HepG2 (cell line): Measurements from ENCODE around the gene ATP5MK. TPM values are rescaled to one million over a fixed set of nuclear protein-coding genes. Genes with fewer than 3 reads are reported as not detected.
A peak's percentile ranks its signal among the peaks of the same experiment; 100 is the strongest.

ENCODE experiments used
- RBM22 ChIP-seq: fragments of 200-400 bp; formaldehyde crosslinking; optimal IDR thresholded peaks from 2 replicates; pipeline ENCODE3; 2017; ENCODE audit warnings: mild to moderate bottlenecking, low read length, moderate library complexity
- RXRA ChIP-seq: sonication (generic); formaldehyde crosslinking; IDR thresholded peaks from 2 replicates; pipeline ENCODE4 v1.5.1; 2020; ENCODE audit warnings: missing genetic modification reagents
- ZMYM3 ChIP-seq: sonication (generic); formaldehyde crosslinking; IDR thresholded peaks from 2 replicates; pipeline ENCODE4 v1.5.1; 2020; ENCODE audit warnings: mild to moderate bottlenecking, missing genetic modification reagents
- ZNF30 ChIP-seq: sonication (generic); formaldehyde crosslinking; IDR thresholded peaks from 2 replicates; pipeline ENCODE4 v1.5.0; 2020; ENCODE audit warnings: mild to moderate bottlenecking, missing genetic modification reagents
- ZNF720 ChIP-seq: sonication (generic); formaldehyde crosslinking; IDR thresholded peaks from 2 replicates; pipeline ENCODE4 v1.4.0; 2020; ENCODE audit warnings: missing genetic modification reagents
- polyA plus RNA-seq, 8 experiments: library from polyadenylated mRNA; depleted of rRNA in 3 of 8; stranded (reverse) in 7 of 8; unstranded in 1 of 8; fragments of >200 nt; fragmentation: Illumina TruSeq in 4 of 8; extraction: Trizol in 4 of 8; gene quantifications; 2 replicates each; pipeline versions ENCODE4 v1.2.1 to v1.2.3, GENCODE V29; 2011 to 2016; ENCODE audit warnings: low read depth in 4 of 8, missing spikeins in 1 of 8, mixed read lengths in 1 of 8; ENCODE audit not compliant: insufficient read depth in 1 of 8
- total RNA-seq, 5 experiments: library from RNA; depleted of rRNA; stranded (reverse); fragments of >200 nt; fragmentation: Illumina TruSeq; extraction: Trizol; gene quantifications; 2 replicates each; pipeline ENCODE4 v1.2.3, GENCODE V29; 2016; ENCODE audit warnings: low read depth in 1 of 5
- TF ChIP-seq, protein P1 (sequence below): sonication (generic); formaldehyde crosslinking; IDR thresholded peaks from one replicate; pipeline ENCODE4 v1.5.1; 2020; ENCODE audit warnings: mild to moderate bottlenecking, missing genetic modification reagents; ENCODE audit errors: not compliant biosample characterization
- TF ChIP-seq, protein P2 (sequence below), 2 experiments: IDR thresholded peaks; 2 replicates each; pipeline ENCODE4 v1.6.1; 2011 to 2012; ENCODE audit warnings: low read length in 2 of 2, borderline replicate concordance in 1 of 2, low read depth in 1 of 2, mild to moderate bottlenecking in 1 of 2, moderate library complexity in 1 of 2
- TF ChIP-seq, protein P3 (sequence below): sonication (generic); formaldehyde crosslinking; IDR thresholded peaks from 2 replicates; pipeline ENCODE4 v1.9.0; 2021; ENCODE audit warnings: missing genetic modification reagents, borderline replicate concordance
- TF ChIP-seq, protein P4 (sequence below): sonication (generic); formaldehyde crosslinking; IDR thresholded peaks from 2 replicates; pipeline ENCODE4 v1.8.1; 2023; ENCODE audit warnings: mild to moderate bottlenecking, missing genetic modification reagents

Gene ATP5MK
- total and polyA plus RNA-seq, 2 of the 13 experiments (the other 11 are each of a cell fraction or from before 2014, with no cell fraction given): 312 to 517 TPM

DNA sequence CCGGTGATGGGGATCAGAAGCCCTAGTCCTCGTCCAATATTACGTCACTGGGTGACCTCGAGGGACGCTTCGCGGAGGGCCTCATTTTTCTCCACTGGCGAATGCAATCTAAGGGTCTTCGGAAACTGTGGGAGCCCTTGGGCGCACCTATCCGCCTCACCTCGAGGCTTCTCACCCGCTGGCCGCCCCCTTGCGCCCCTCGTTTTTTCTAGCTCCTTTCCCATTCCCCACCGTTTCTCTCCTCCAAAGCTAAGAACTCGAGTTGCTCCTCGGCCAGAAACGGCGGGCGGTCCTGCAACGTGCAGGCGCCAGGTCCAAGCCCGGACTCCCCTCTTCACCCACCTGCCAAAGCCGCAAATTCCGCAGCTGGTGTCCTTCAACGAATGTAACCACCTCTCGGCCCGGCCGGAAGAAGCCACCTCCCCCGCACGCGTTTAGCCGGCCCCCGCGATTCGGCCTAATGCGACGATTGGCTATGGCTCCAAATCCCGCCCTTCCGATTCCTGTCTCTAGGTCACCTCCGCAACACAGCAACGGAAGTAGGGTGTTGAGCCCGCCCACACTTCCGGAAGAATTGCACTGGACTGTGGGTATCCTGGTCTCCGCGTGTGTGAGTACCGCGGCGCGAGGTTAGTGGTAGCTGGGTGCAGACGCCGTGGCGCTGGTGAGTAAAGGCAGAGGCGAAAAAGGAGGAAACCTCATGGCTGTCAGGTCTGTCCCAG lies at the start of gene ATP5MK, which contains the start of gene PDCD11 (continued):
- TF ChIP-seq, protein P1, sequence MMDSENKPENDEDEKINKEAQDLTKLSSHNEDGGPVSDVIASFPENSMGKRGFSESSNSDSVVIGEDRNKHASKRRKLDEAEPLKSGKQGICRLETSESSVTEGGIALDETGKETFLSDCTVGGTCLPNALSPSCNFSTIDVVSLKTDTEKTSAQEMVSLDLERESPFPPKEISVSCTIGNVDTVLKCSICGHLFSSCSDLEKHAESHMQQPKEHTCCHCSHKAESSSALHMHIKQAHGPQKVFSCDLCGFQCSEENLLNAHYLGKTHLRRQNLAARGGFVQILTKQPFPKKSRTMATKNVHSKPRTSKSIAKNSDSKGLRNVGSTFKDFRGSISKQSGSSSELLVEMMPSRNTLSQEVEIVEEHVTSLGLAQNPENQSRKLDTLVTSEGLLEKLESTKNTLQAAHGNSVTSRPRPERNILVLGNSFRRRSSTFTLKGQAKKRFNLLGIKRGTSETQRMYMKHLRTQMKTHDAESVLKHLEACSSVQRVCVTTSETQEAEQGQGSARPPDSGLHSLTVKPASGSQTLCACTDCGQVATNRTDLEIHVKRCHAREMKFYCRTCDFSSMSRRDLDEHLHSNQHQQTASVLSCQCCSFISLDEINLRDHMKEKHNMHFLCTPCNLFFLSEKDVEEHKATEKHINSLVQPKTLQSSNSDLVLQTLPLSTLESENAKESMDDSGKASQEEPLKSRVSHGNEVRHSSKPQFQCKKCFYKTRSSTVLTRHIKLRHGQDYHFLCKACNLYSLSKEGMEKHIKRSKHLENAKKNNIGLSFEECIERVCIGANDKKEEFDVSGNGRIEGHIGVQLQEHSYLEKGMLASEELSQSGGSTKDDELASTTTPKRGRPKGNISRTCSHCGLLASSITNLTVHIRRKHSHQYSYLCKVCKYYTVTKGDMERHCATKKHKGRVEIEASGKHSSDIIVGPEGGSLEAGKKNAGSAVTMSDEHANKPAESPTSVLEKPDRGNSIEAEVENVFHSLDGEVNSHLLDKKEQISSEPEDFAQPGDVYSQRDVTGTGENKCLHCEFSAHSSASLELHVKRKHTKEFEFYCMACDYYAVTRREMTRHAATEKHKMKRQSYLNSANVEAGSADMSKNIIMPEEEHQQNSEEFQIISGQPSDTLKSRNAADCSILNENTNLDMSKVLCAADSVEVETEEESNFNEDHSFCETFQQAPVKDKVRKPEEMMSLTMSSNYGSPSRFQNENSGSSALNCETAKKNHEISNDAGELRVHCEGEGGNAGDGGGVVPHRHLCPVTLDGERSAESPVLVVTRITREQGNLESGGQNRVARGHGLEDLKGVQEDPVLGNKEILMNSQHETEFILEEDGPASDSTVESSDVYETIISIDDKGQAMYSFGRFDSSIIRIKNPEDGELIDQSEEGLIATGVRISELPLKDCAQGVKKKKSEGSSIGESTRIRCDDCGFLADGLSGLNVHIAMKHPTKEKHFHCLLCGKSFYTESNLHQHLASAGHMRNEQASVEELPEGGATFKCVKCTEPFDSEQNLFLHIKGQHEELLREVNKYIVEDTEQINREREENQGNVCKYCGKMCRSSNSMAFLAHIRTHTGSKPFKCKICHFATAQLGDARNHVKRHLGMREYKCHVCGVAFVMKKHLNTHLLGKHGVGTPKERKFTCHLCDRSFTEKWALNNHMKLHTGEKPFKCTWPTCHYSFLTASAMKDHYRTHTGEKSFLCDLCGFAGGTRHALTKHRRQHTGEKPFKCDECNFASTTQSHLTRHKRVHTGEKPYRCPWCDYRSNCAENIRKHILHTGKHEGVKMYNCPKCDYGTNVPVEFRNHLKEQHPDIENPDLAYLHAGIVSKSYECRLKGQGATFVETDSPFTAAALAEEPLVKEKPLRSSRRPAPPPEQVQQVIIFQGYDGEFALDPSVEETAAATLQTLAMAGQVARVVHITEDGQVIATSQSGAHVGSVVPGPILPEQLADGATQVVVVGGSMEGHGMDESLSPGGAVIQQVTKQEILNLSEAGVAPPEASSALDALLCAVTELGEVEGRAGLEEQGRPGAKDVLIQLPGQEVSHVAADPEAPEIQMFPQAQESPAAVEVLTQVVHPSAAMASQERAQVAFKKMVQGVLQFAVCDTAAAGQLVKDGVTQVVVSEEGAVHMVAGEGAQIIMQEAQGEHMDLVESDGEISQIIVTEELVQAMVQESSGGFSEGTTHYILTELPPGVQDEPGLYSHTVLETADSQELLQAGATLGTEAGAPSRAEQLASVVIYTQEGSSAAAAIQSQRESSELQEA (CRISPR knock-in tag): peak; percentile 54
- TF ChIP-seq ZMYM3 (CRISPR knock-in tag): no peak
- TF ChIP-seq, protein P2, sequence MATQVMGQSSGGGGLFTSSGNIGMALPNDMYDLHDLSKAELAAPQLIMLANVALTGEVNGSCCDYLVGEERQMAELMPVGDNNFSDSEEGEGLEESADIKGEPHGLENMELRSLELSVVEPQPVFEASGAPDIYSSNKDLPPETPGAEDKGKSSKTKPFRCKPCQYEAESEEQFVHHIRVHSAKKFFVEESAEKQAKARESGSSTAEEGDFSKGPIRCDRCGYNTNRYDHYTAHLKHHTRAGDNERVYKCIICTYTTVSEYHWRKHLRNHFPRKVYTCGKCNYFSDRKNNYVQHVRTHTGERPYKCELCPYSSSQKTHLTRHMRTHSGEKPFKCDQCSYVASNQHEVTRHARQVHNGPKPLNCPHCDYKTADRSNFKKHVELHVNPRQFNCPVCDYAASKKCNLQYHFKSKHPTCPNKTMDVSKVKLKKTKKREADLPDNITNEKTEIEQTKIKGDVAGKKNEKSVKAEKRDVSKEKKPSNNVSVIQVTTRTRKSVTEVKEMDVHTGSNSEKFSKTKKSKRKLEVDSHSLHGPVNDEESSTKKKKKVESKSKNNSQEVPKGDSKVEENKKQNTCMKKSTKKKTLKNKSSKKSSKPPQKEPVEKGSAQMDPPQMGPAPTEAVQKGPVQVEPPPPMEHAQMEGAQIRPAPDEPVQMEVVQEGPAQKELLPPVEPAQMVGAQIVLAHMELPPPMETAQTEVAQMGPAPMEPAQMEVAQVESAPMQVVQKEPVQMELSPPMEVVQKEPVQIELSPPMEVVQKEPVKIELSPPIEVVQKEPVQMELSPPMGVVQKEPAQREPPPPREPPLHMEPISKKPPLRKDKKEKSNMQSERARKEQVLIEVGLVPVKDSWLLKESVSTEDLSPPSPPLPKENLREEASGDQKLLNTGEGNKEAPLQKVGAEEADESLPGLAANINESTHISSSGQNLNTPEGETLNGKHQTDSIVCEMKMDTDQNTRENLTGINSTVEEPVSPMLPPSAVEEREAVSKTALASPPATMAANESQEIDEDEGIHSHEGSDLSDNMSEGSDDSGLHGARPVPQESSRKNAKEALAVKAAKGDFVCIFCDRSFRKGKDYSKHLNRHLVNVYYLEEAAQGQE (IDR thresholded peaks at IDR 0.05; ENCODE audit: borderline replicate concordance in 1 of 2, low read depth in 1 of 2, low read length in 2 of 2): no peak
- TF ChIP-seq, protein P3, sequence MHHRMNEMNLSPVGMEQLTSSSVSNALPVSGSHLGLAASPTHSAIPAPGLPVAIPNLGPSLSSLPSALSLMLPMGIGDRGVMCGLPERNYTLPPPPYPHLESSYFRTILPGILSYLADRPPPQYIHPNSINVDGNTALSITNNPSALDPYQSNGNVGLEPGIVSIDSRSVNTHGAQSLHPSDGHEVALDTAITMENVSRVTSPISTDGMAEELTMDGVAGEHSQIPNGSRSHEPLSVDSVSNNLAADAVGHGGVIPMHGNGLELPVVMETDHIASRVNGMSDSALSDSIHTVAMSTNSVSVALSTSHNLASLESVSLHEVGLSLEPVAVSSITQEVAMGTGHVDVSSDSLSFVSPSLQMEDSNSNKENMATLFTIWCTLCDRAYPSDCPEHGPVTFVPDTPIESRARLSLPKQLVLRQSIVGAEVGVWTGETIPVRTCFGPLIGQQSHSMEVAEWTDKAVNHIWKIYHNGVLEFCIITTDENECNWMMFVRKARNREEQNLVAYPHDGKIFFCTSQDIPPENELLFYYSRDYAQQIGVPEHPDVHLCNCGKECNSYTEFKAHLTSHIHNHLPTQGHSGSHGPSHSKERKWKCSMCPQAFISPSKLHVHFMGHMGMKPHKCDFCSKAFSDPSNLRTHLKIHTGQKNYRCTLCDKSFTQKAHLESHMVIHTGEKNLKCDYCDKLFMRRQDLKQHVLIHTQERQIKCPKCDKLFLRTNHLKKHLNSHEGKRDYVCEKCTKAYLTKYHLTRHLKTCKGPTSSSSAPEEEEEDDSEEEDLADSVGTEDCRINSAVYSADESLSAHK: no peak; the same call in 1 of the 2 replicates
- no peak for TF ChIP-seq ZNF30 (CRISPR knock-in tag)
- peak; percentile 73 for TF ChIP-seq RXRA
- TF ChIP-seq, protein P4, sequence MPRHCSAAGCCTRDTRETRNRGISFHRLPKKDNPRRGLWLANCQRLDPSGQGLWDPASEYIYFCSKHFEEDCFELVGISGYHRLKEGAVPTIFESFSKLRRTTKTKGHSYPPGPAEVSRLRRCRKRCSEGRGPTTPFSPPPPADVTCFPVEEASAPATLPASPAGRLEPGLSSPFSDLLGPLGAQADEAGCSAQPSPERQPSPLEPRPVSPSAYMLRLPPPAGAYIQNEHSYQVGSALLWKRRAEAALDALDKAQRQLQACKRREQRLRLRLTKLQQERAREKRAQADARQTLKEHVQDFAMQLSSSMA (CRISPR knock-in tag): no peak; the same call in 1 of the 2 replicates
- TF ChIP-seq ZNF720: no peak
- no peak for TF ChIP-seq RBM22
